ENCODE data around the gene ZSCAN9.

The ZSCAN9 gene

GRCh38 chr6:28225056-28225834, at the start of gene ZSCAN9:
TSS of gene ZSCAN9 (plus strand) at chr6:28225275. CDS start at chr6:28227085, 1,810 bp downstream.
- H3K79me2 ChIP-seq (ENCODE audit: control insufficient read depth, low read length), result peaks cover 7% of the 10 kb centered on the region
- H3K4me1 ChIP-seq (ENCODE audit: control insufficient read depth, low read length), result peaks cover 19% of the 10 kb centered on the region
- H3K9me2 ChIP-seq (replicated peaks; ENCODE audit: control insufficient read depth, low read length), result no peaks in the 10 kb centered on the region
- TF ChIP-seq EZH2phosphoT487 (IDR thresholded peaks at IDR 0.05; ENCODE audit: borderline replicate concordance, low read length) (no peak), CTCF (IDR thresholded peaks at IDR 0.05; ENCODE audit: low read depth, low read length, poor library complexity, severe bottlenecking) (no peak)
- 0 out of 2 replicates have a peak, but pooled peaks cover 5% of the 10 kb centered on the region for H3F3A ChIP-seq (ENCODE audit: control insufficient read depth, insufficient read depth)
- peak within 1 kb of the TSS; percentile 93 for H3K4me2 ChIP-seq (ENCODE audit: low read length)
- H4K20me1 ChIP-seq (ENCODE audit: control insufficient read depth, insufficient read depth, low read depth, low read length), result no peaks in the 10 kb centered on the region
- H3K9me3 ChIP-seq (ENCODE audit: control insufficient read depth, insufficient read depth, low read length), result no peaks in the 10 kb centered on the region
- H3K27ac ChIP-seq (ENCODE audit: low read depth, low read length), result no peak within 1 kb of the TSS
- H3K36me3 ChIP-seq (ENCODE audit: control insufficient read depth, low read length), result peaks cover 21% of the 10 kb centered on the region
- peaks cover 10% of the 10 kb centered on the region for H3K27me3 ChIP-seq (ENCODE audit: control insufficient read depth, low read length)
- peak within 1 kb of the TSS; percentile 93 for H3K4me3 ChIP-seq (ENCODE audit: low read length)

GRCh38 chr6:28176373-28176772, 48.7 kb upstream of the ZSCAN9 start:
- Histone ChIP-seq H3F3A (ENCODE audit: control insufficient read depth, insufficient read depth) (no peaks in the 10 kb centered on the region), H3K27me3 (ENCODE audit: control insufficient read depth, low read length) (no peaks in the 10 kb centered on the region)

GRCh38 chr6:28182255-28182654, 42.8 kb upstream of the ZSCAN9 start:
- H3K4me1 ChIP-seq (ENCODE audit: control insufficient read depth, low read length), result no peaks in the 10 kb centered on the region
- no peaks in the 10 kb centered on the region for H3K27me3 ChIP-seq (ENCODE audit: control insufficient read depth, low read length)
- TF ChIP-seq CTCF (IDR thresholded peaks at IDR 0.05; ENCODE audit: low read depth, low read length, poor library complexity, severe bottlenecking) (no peak), EZH2phosphoT487 (IDR thresholded peaks at IDR 0.05; ENCODE audit: borderline replicate concordance, low read length) (no peak)
- H3K27ac ChIP-seq (ENCODE audit: low read depth, low read length), result no peak overlapping the region
- no peak overlapping the region for H3K4me2 ChIP-seq (ENCODE audit: low read length)
- no peaks in the 10 kb centered on the region for H3K79me2 ChIP-seq (ENCODE audit: control insufficient read depth, low read length)
- peaks cover 3% of the 10 kb centered on the region for H3K9me3 ChIP-seq (ENCODE audit: control insufficient read depth, insufficient read depth, low read length)
- H3K9me2 ChIP-seq (replicated peaks; ENCODE audit: control insufficient read depth, low read length), result no peaks in the 10 kb centered on the region
- no peaks in the 10 kb centered on the region for H3K36me3 ChIP-seq (ENCODE audit: control insufficient read depth, low read length)
- no peaks in the 10 kb centered on the region for H4K20me1 ChIP-seq (ENCODE audit: control insufficient read depth, insufficient read depth, low read depth, low read length)
- H3K4me3 ChIP-seq (ENCODE audit: low read length), result no peak overlapping the region
- H3F3A ChIP-seq (ENCODE audit: control insufficient read depth, insufficient read depth), result no peaks in the 10 kb centered on the region

More at GRCh38 chr6:28176373-28176772, 48.7 kb upstream of the ZSCAN9 start:
- Histone ChIP-seq H3K9me2 (replicated peaks; ENCODE audit: control insufficient read depth, low read length) (no peaks in the 10 kb centered on the region), H3K9me3 (ENCODE audit: control insufficient read depth, insufficient read depth, low read length) (no peaks in the 10 kb centered on the region), H3K4me1 (ENCODE audit: control insufficient read depth, low read length) (peaks cover 4% of the 10 kb centered on the region; the same call in 1 of the 2 replicates), H4K20me1 (ENCODE audit: control insufficient read depth, insufficient read depth, low read depth, low read length) (no peaks in the 10 kb centered on the region), H3K36me3 (ENCODE audit: control insufficient read depth, low read length) (no peaks in the 10 kb centered on the region), H3K27ac (ENCODE audit: low read depth, low read length) (no peak overlapping the region), H3K4me2 (ENCODE audit: low read length) (no peak overlapping the region), H3K79me2 (ENCODE audit: control insufficient read depth, low read length) (no peaks in the 10 kb centered on the region), H3K4me3 (ENCODE audit: low read length) (no peak overlapping the region)
- no peak for TF ChIP-seq CTCF (IDR thresholded peaks at IDR 0.05; ENCODE audit: low read depth, low read length, poor library complexity, severe bottlenecking)
